ENCODE results near the gene FAM83G.

GRCh38 chr17:18948476-18949006 lies 56.0 kb downstream of the FAM83G start:
- TF ChIP-seq CTCF (IDR thresholded peaks at IDR 0.05) (no peak), POLR2A (IDR thresholded peaks at IDR 0.05) (no peak)

All from testis (tissue), 2 donors.